NCI-H2029 treated with DMSO at 0.1 percent for 48 hours (cell line): ENCODE measurements around the gene C1QL3.

Experiments used
- DNase-seq: peaks from one replicate; lab custom pipeline; 2025; lab: John Stamatoyannopoulos, UW

The C1QL3 gene

DNA sequence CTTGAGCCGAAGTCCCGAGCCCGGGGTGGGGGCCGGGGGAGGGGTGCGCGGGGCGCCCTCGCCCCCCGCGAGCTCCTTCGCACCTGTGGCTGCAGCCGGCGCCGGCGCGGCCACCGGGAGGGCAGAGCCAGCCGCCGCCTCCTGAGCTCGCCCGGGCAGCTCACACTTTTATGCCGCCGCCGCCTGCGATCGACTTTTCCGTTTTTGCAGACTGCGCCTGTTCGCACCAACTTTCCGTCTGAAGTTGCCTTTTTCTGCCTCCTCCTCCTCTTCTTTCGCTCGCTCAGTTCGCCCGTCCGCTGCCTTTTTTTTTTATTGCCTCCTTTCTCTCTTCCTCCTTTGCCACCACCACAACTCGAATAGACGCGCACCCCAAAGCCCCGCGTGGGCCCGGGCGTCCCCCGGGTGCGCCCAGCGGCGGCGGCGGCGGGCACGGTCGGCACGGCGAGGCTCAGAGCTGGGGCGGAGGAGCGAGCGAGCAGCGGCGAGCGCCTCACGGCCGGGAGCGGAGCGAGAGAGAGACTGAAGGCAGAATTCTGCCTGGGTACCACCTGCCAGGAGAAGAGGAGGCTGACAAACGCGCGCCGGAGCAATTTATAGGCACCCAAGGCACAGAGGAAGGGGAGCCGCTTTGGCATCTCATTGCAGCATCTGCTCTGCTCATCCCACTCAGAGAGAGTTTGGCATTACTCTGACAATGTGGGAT lies at the start of gene C1QL3:
Gene C1QL3 (minus strand): TSS at position 569 of the 706 bp plus-strand sequence. CDS start 814 bp downstream, outside the sequence.
- no peak for DNase-seq

DNA sequence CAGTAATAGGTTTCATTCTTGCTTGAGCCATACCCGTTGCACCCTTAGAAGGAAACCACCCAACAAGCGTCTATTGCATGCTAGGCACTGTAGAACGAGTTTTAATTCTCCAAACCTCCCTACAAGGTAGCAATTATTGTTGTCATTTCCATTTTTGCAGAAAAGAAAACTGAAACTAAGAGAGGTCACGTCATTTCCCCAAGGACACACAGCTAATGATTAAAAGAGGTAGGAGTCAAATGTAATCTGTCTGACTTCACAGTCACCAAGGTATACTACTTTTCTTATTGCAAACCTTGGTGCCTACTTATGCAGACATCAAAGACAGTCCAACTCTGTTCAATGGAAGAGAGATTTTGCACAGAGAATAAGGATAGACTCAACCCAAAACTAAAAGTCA lies 49.1 kb upstream of the C1QL3 start:
- no peak for DNase-seq

DNA sequence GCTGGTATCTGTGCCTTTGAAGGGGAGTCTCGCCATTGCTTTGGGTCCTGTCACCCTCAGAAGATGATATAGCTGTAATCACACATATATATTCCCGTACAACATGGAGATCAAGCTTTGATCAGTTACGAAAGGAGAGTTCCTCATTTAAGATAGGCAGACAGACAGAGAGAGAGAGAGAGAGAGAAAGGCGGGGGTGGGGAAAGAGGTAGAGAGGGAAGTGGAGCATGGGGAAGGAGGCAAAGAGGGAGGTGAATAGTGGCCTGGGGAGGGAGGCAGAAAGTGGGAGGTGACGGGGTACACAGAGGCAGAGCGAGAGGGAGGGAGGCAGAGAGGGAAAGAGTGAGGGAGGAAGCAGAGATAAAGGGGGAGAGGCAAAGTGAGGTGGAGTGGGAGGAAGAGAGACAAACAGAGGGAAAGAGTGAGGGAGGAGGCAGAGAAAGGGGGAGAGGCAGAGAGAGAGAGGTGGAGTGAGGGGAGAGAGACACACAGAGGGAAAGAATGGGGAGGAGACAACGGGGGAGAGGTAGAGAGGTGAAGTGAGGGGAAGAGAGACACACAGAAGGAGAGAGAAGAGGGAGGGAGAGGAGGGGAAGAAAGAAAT lies 44.6 kb upstream of the C1QL3 start:
- no peak for DNase-seq

DNA sequence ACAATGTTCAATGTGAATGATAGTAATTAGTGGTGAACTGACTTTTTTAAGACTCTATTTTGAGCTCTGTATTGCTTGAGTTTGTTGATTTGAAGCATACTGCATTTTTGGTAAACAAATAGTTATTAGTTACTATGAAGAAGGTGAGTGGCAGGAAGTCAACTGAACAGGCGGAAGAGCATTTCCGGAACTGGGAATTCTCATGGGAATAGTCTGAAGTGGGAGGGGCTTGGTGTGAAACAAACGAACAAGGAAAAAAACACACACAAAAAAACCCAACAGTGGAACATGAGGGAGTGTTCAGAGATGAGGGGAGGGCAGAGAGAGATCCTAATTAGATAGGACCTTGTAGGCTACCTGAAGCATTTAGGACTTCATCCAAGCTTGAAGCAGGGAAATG lies 43.9 kb upstream of the C1QL3 start:
- no peak for DNase-seq

DNA sequence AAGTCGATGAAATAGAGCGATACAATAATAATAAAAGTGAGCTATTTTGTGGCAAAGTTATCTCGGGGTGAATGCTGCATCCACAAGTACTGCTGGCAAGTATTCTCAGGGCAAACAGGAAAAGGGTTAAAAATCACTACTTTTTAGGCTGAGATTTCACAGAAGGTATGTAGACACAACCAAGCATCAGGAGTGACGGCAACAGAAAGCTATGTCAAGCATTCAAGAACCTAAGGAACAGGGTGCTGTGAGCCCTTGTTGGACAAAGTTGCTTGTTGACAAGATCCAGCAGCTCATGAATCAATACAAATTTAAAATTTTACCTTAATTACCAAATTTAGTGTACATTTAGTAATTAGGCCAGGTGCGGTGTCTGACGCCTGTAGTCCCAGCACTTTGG lies 41.2 kb upstream of the C1QL3 start:
- DNase-seq, result no peak

DNA sequence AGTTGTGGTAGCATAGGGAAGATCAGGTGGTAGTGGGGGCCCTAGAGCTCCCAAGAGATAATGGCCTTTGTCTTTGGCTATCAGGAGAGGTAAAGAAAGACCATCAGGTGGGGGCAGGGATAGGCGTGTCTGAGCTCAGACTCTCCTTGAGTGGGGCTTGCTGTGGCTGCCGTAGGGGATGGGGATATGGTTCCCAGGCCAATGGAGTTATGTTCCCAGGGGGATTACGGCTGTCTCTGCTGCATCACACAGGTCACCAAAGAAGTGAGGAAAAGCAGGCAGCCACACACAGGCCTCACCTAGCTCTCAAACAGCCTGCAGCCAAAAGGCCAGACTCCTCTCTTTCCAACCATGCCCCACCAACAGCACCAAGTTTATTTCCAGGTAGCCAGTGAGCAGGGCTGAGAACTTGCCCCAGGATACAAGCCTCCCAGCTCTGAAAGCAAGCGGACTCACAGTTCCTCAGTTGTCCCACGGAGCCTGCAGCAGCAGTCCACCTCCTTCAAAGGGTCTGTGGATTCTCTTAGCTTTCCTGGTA lies 37.6 kb upstream of the C1QL3 start:
- no peak for DNase-seq

DNA sequence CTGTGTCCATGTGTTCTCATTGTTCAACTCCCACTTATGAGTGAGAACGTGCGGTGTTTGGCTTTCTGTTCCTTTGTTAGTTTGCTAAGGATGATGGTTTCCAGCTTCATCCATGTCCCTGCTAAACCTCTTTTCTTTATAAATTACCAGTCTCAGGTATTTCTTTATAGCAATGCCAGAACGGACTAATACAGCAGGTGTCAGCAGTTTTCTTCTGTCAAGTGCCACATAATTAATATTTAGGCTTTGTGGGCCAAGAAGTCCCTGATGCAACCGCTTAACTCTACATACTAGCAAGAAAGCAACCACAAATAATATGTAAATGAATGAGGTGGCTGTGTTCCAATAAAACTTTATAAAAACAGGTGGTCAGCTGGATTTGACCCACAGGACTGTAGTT lies 26.3 kb upstream of the C1QL3 start:
- no peak for DNase-seq

DNA sequence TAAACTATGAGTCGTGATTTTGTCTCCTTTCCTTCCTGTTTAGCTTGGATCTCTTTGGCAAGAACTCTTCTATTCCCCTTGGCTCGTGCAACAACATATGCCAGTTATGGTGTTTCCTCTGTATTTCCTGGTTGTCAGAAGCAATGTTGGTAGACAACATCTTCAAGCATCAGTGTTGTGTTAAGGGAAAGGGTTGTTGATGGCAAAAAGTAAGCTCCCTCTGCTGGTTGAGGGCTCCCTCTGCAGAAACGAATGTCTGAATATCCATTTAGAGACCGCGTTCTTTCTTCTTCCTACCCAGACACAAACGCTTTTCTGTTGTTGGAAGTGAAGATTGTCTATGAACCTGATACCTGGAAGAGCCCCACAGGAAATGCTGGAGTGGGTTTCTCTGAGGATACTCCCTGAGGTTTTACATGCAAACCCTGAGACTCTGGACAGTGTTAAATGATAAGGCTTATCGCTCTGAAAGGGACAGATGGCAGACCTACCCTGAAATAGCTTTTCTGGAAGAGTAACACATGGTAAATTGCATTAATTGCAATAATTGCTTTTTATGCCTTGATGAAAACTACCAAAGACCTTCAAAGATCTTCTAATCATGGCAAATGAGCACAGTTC lies 23.5 kb upstream of the C1QL3 start:
- DNase-seq, result peak; percentile 2

DNA sequence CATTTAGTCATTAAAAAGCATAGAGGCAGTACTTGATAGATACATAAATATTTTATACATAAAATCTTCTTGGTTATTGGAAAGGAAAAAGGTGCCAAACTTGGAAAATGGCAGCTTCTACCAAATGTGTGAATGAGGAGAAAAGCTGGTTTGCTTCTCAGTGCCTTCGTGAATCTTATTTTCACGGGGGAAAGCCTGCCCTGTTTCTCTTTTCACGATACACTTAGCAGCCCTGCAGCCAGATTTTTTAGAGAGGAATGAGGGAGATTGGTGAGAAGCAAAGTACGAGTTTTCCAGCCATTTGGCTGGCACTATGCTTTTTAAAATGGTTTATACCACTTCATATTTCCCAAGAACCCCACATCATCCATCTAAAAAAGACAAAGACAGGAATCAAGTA lies 22.9 kb upstream of the C1QL3 start:
- no peak for DNase-seq

DNA sequence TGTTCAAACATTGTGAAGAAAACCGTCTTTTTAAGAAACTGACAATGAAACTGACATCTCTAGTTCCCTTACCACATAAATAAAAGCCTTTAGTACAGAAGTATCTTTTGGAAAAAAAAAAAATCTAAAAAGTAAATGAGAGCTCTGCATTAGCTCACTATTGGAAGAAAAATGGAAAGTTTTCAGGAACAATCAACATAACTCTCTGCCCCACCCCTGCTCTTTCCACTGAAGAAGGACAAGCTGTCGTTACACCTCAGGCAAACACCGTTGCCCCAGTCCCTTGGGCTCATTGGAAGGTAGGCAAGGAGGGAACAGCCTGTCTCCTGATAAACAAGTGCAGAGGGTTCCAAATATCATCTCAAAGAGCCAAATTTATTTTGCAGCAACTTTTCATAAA lies 22.4 kb upstream of the C1QL3 start:
- no peak for DNase-seq

DNA sequence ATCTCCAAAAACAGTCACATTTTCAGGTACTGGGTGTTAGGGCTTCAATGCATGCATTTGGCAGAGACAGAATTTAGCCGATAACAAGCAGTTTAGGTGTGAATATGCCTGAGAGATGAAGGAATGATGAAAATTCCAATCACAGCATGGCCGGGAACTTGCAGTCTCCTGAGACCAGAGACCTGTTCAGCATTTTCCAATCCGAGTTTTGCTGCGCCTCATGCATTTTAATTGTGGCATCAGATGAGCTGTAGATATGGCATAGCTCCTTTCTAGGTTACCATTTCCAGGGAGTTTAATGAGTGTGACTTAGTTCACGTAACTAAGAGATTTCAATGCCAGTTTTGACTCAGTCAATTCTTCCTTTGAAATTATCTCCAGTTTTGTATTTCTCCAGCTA lies 14.5 kb upstream of the C1QL3 start:
- DNase-seq, result no peak

DNA sequence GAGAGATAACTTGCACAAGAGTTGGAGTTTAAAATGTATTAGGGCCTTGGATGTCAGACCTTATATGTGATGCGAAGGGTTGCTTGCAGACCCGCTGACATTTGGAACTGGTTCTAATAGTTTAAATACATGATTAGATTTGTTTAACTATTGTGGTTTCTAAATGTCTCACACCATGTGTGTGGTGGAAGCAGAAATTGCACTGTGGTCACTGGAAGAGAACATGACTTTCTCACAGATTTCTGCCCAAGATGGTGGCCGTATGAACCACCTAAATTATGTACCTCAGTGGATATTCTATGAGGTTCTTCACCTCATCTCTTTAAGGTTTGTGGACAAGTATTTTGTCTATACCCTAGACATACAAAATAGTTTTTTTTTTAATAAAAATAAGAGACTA lies 8.2 kb upstream of the C1QL3 start:
- DNase-seq, result no peak

DNA sequence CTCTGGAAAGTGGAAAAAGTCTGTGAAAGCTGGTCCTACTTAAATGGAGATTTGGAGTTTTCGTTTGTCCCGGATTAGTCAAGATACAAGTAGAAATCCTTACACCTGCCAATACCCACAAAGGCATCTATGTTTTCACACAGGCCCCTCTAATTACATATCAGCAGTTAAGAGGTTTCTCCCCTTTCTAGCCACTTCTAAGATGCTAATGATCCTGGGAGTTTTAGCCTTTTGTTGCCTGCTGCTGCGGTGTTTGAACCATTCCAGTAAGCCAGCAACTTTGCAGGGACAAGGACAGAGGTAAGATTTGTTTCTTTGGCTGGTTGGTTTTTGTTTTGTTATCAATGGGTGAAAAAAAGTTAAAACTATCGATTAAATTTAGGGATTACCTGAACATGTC lies 5.8 kb upstream of the C1QL3 start:
- DNase-seq, result no peak

DNA sequence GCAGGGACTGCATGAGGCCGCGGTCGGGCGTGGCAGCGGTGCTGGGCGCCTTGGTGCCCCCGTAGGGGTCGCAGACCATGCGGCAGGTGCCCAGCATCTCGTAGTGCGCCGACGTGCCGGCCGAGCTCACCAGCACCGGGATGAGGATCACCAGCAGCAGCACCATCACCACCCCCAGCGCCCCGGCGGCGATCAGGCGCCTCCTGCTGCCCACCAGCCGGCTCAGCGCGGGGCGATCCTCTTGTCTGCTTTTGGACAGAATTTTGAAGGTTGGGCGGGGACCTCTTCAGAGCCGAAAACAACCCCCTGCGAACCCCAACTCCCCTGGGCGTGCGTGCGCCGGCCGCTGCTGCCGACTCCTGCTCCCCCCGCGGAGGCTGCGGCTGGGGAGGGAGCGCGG lies 779 bp downstream of the C1QL3 start:
- no peak for DNase-seq

DNA sequence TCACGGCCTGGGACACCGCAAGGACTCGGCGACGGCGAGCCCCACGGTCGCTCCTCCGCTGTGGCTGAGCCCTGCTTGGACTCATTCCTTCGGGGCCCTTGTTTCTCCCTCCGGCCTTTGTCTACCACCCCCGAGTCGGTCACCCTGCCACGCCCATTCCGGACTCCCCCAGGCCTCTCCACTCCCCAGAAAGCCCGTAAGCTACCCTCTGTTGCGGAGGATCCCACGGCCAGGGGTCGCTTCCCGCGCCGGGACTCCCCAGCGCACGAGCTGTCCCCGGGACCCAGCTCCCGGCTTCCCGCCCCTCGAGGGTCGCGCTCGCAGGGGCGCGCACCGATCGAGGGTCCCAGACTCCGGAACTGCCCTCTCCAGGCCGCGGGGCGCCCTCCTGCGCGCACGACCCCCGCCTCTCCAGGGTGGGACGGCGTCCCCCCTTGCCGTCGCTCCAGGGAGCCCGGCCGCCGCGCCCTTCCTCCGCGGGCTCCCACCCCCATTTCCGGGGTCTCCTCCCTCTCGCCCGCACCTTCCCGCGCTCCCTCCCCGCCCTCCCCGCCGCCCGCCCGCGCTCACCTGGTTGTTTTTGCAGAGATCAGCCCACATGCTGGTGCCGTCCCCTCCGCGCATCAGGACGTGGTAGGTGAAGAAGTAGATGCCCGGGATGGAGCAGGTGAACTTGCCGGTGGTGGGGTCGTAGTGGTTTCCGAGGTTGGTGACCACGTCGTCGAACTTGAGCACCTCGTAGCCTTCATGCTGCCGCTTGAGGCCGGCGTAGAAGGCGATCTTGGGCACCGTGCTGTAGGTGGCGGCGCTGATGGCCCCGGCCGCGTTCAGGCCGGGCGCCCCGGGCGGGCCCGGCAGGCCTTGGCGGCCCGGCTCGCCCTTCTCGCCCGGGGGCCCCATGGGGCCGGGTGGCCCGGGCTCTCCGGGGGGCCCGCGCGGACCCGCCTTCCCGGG lies 1.5 kb downstream of the C1QL3 start:
- no peak for DNase-seq

DNA sequence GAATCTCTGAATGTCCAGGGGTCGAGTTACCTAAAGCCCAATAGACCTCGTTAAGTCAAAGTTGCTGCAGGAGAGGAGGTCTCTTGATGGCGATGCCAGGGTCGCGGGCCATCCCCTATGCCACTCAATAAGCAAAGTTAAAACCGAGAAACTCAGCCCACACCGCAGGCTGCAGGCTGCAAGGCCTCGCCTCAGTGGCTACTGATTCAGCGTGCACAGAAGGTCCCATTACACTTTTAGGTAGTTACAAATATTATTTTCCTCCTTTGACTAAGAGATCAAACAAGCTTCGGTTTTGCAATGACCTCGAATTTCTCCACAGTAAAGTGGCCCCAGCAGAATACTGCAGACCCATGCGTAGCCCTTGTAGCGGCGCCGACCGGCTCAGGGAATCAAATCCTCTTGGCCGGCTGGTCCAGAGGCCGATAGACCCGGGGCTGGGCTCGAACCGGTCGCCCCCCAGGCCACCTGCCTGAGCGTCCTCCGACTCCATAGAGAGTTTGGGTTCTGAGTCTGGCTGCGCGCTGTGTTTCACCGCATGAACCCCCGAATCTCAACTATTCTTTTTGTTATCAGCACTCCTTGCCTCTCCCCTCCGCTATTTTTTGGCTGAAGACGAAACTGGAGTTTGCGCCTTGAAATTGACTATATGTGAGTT lies 2.3 kb downstream of the C1QL3 start:
- no peak for DNase-seq

DNA sequence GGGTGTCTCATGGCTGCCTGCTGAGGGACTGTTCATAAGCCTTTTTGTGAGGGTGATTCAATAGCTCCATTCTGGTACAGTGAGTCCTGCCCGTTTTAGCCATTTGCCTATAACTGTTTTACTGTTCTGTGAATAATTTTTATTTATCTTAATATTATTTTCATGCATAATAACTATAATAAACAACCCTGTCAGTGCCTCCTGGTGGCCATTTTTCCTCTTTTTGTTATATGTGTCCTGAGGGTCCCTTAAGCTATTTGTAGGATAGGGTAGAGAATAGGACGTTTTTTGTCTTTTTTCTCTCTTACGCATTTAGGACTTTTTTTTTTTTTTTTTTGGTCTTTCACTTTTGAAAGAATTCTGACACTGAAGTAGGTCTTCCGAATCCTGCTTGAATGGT lies 2.9 kb downstream of the C1QL3 start:
- DNase-seq, result no peak

DNA sequence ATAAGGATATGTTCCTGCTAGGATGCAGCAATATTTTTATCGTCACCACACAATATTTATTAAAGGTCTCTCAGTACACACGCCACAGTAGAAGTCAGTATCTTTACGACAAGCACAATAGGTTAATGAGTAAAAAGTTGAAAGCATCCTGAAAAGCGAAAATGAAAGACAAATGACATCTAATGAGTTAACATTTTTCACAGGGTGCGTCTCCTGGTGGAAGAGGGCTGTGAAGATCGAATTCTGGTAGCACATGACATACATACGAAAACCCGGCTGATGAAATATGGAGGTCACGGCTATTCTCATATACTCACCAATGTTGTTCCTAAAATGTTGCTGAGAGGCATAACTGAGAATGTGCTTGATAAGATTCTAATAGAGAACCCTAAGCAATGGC lies 10.8 kb downstream of the C1QL3 start:
- no peak for DNase-seq

DNA sequence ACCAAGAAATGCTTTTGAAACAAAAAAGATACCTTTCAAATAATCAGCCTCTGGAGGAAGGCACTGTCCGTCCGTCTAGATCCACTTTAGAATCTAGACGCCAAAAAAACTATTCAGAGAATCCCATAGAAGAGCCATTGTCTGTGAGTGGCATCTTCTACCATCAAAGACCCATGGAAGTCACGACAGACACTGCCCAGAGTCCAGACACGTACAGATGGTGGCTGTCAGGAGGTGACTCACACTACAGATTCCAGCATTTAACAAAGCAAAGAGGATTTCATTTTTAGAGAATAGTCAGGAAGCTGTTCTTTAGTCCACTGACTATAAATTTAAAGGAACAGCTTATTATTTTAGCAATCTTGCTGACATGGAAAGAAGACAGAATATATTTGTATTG lies 11.7 kb downstream of the C1QL3 start:
- no peak for DNase-seq

DNA sequence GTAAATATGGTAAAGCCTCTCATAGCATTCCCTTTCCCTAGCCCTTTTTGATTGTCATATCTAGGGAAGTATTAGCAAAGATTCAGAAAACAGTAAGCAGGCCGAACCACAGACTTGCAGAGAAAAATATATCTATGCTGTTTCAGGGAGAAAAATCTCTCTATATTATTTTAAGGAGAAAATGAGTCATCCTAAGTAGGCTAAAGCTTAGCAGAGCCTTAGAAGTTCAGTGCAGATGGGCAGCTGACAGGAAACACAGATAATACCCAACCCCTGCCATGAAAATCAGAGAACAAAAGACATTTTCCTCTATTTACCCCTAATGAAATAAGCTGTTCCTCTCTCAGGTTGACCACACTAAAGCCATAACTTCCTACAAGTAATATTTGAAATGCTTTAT lies 16.5 kb downstream of the C1QL3 start:
- no peak for DNase-seq

DNA sequence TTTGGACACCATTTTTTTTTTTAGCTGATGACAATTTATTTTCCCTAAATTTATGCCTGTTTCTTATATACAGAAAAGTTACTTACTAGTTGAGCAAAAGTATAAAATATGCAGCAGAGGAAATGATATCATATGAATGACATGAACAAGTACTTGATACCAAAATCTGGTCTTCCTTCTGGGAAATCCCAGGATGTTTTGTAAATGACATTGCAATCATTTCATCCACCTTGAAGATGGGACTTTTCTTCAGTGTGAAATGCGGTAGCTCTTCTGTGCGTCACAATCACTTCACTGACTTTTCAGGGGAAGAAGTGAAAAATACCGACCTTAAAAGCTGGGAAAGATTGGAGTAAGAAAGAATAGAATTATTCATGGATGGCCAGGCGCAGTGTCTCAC lies 23.8 kb downstream of the C1QL3 start:
- DNase-seq, result no peak
